Mucosa of descending colon (tissue), 3 donors: ENCODE data around the gene ARMH4. TPM values are rescaled to one million over a fixed set of nuclear protein-coding genes. Genes with fewer than 3 reads are reported as not detected.

ENCODE experiments used
- ATAC-seq: fragments of 200-7000 bp; cut with Tn5 transposase; one replicate; pipeline ENCODE4 v1.9.1; 2020; ENCODE audit warnings: mild to moderate bottlenecking, moderate library complexity
- DNase-seq, 3 donors: peaks; one replicate each; pipeline ENCODE4 v3.0.0-alpha.2; 2020
- H3K36me3 ChIP-seq: fragments of 200-600 bp; one replicate; pipeline ENCODE4 v1.8.0; 2021; ENCODE audit warnings: low read depth, mild to moderate bottlenecking
- H3K4me1 ChIP-seq: fragments of 200-600 bp; one replicate; pipeline ENCODE4 v1.8.0; 2021; ENCODE audit warnings: low read depth, mild to moderate bottlenecking
- H3K4me3 ChIP-seq: fragments of 200-600 bp; one replicate; pipeline ENCODE4 v1.8.0; 2021; ENCODE audit warnings: mild to moderate bottlenecking
- H3K9me3 ChIP-seq: fragments of 200-600 bp; one replicate; pipeline ENCODE4 v1.8.0; 2021; ENCODE audit warnings: mild to moderate bottlenecking
- CTCF ChIP-seq: fragments of 200-600 bp; IDR thresholded peaks from one replicate; pipeline ENCODE4 v1.8.0; 2022; ENCODE audit warnings: antibody characterized with exemption, mild to moderate bottlenecking
- intact Hi-C, 2 donors: fragments of 100-400 bp; cut with DNase I in 1 of 2; cut with micrococcal nuclease in 1 of 2; formaldehyde crosslinking; loops; one replicate each; pipeline versions ENCODE4 v1.11.0 to v1.11.1; 2022; cut with DNase I, micrococcal nuclease
- total RNA-seq, 3 donors: library from RNA; stranded (reverse); fragmentation: NEBNext Ultra II Directional in 2 of 3; extraction: Animal tissue kit (Norgen Biotek cat#: 25700) in 2 of 3; gene quantifications; one replicate each; pipeline versions ENCODE4 v1.2.1 to v1.2.4, GENCODE V29; 2021 to 2023
- donor health status: DM: no; HTN: no; CAD: no; lungs with moderate emphysema.
- donor health status: DM: no; HTN: no; CAD: no.
- donor health status: DM: no; HTN: yes; CAD: no.

ARMH4 gene
- total RNA-seq, 3 donors from 2014 or later = 1.3 to 6.9 (median 3.5) TPM

DNA sequence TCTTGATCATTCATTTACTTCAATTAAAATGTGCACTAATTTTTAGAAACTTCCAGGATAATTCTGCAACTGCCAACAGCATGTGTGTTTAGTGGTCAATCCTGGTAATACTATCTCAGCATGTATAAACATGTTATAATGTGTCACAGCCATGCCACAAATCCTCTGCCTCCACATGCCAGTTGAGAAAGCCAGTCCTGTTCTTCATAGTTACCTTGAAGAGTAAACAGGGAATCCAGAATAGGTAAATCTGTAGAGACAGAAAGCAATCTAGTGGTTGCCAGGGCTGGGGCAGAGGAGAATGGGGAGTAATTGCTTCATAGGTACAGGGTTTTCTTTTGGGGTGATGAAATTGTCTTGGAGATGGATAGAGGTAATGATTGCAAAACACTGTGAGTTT is 85.9 kb downstream of the ARMH4 start:
- H3K36me3 ChIP-seq = no peaks in the 10 kb centered on the region
- intact Hi-C loops = no loop called here
- H3K4me3 ChIP-seq = no peak overlapping the region
- no peak for TF ChIP-seq CTCF
- H3K4me1 ChIP-seq = no peaks in the 10 kb centered on the region
- no peak for ATAC-seq
- H3K9me3 ChIP-seq = no peaks in the 10 kb centered on the region
- DNase-seq = no peak

DNA sequence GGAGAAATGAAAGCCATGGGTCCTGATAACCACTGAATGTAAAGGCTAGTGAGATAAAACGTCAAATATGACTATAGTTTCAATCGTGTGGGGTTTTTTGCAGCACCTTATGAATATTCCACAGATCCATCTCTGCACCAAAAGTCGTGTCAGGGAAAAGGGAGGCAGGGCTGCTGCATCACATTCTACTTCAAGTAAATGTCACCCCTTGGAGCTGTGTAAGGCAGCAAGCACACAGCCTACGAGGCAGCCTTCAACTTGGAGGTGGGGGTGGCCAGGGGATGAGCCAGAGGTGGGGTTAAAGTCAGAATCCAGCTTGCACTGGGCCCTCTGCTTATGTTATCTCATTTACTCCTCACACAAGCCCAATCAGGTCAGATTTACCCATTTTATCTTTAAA is 90.4 kb downstream of the ARMH4 start:
- intact Hi-C loops = no loop called here
- TF ChIP-seq CTCF = no peak
- Histone ChIP-seq H3K4me1 (no peaks in the 10 kb centered on the region), H3K36me3 (no peaks in the 10 kb centered on the region), H3K4me3 (no peak overlapping the region), H3K9me3 (no peaks in the 10 kb centered on the region)
- DNase-seq = no peak
- no peak for ATAC-seq

DNA sequence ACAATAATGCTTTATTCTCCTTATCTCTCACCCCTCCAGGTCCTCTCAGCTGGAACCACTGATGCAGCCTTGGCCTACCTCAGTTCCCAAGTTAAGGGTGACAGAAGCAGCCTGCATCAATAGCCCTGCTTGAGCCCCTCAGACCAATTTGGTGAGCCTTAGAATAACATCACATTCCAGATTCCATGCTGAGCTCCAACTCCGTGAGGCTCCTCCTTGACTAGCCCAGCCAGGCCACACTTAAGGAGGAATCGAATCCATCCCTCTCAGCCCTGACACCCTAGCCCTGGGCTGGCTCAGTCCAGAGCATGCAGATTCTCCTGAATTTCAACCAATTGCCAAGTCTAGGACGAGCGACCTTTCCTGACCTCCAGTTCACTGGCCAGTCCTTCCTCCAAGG is 91.1 kb downstream of the ARMH4 start:
- DNase-seq (no peak), ATAC-seq (no peak)
- intact Hi-C loops = no loop called here
- no peaks in the 10 kb centered on the region for H3K4me1 ChIP-seq
- no peak overlapping the region for H3K4me3 ChIP-seq
- TF ChIP-seq CTCF = no peak
- H3K9me3 ChIP-seq = no peaks in the 10 kb centered on the region
- H3K36me3 ChIP-seq = no peaks in the 10 kb centered on the region

DNA sequence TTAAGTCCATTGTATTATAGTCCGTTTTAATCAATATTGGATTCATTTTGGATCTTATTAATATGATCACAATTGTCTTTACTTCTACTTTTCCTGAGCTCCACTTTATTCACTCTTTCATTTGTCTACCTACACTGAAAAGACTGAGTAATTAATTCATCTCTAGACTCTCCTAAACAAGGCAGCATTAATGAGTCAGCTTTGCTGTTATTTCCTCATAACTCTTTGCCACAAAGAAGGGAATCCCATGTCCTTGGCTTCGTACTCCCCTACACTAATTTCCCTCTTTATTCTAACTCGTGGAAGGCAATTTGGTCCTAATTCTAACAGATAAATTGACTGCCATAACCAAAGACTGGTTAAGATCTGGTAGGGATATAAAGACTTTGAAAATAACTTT is 91.9 kb downstream of the ARMH4 start:
- no peak for TF ChIP-seq CTCF
- H3K9me3 ChIP-seq = no peaks in the 10 kb centered on the region
- H3K4me1 ChIP-seq = no peaks in the 10 kb centered on the region
- H3K36me3 ChIP-seq = no peaks in the 10 kb centered on the region
- DNase-seq (no peak), ATAC-seq (no peak)
- intact Hi-C loops = no loop called here
- H3K4me3 ChIP-seq = no peak overlapping the region

- TF ChIP-seq CTCF = no peak
- H3K4me3 ChIP-seq = no peak overlapping the region
- no peaks in the 10 kb centered on the region for H3K4me1 ChIP-seq
- H3K36me3 ChIP-seq = no peaks in the 10 kb centered on the region
- intact Hi-C loops = no loop called here
- no peak for ATAC-seq
- DNase-seq = no peak
- H3K9me3 ChIP-seq = no peaks in the 10 kb centered on the region
Observed at GRCh38 chr14:58059126-58059525, 92.9 kb downstream of the ARMH4 start.

DNA sequence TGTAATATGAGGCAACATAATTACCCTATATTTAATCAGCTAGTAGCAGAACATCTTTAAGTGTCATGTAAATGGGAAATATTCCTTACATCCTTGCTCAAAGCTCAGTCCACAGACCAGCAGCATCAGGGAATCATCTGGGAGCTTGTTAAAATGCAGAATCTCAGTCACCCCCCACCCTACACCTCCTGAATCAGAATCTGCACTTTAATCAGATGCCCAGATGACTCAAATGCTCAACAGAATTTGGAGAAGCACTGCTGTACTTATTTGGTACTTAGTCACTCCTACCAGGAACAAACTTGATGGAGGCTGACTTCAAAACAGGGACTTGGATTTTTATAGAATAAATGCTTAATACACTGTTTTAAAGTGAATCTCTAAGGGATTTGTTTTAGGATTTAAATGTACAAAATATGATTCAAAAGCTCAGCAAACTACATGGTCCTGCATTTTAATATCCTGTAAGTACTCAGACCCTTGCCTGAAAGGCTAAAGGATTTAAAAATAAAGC is 96.5 kb downstream of the ARMH4 start:
- DNase-seq = no peak
- Histone ChIP-seq H3K36me3 (no peaks in the 10 kb centered on the region), H3K4me3 (no peak overlapping the region), H3K4me1 (no peaks in the 10 kb centered on the region), H3K9me3 (no peaks in the 10 kb centered on the region)
- no peak for ATAC-seq
- intact Hi-C loops = no loop called here
- TF ChIP-seq CTCF = no peak
